ENCODE results near the gene TXNL4A. TPM values are rescaled to one million over a fixed set of nuclear protein-coding genes. Genes with fewer than 3 reads are reported as not detected.
"Not testable (repeated sequence)": the region's sequence is repeated elsewhere in the genome, so short reads cannot be mapped to it uniquely, and the experiment has no call there.

Gene TXNL4A
- total and polyA plus RNA-seq, 2 donors (not counting 1 experiment from before 2014, with no cell fraction given): 38.9 to 67.8 TPM

DNA sequence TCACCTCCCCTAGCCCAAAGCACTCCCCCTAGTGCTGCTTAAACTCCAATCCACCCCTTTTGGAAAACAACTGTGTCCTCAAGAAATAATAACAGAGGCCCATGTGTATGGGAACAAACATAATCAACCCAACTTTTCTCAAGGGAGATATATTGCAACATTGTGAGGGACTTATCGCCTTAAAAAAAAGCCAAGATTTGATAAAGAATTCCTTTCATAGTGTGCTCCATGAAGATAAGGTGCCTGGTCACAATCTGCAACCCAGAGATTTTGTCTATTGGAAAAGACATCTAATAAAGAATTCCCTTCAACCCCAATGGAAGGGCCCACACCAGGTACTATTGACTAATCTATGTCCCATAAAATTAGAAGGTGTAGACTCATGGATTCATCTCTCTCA, 41.3 kb upstream of the TXNL4A start:
- ATAC-seq (ENCODE audit: low read depth) (no peak), DNase-seq (no peak)
- no peak overlapping the region for H3K9ac ChIP-seq (ENCODE audit: low read length)
- H3K36me3 ChIP-seq (replicated peaks in 1 of 2; ENCODE audit: control extremely low read depth in 1 of 2, control insufficient read depth in 1 of 2, extremely low read depth in 1 of 2, insufficient read depth in 2 of 2, low read length in 1 of 2): no peaks in the 10 kb centered on the region
- no peaks in the 10 kb centered on the region for H3K27me3 Mint-ChIP-seq
- ChIA-PET POLR2A (no interaction called here), CTCF (no interaction called here)
- H3K9me3 ChIP-seq (ENCODE audit: control extremely low read depth in 1 of 3, control insufficient read depth in 2 of 3, insufficient read depth in 1 of 3, low read length in 2 of 3): peaks cover 2 to 27% (median 19%) of the 10 kb centered on the region in 3 donors
- TF ChIP-seq, protein P1, sequence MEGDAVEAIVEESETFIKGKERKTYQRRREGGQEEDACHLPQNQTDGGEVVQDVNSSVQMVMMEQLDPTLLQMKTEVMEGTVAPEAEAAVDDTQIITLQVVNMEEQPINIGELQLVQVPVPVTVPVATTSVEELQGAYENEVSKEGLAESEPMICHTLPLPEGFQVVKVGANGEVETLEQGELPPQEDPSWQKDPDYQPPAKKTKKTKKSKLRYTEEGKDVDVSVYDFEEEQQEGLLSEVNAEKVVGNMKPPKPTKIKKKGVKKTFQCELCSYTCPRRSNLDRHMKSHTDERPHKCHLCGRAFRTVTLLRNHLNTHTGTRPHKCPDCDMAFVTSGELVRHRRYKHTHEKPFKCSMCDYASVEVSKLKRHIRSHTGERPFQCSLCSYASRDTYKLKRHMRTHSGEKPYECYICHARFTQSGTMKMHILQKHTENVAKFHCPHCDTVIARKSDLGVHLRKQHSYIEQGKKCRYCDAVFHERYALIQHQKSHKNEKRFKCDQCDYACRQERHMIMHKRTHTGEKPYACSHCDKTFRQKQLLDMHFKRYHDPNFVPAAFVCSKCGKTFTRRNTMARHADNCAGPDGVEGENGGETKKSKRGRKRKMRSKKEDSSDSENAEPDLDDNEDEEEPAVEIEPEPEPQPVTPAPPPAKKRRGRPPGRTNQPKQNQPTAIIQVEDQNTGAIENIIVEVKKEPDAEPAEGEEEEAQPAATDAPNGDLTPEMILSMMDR (IDR thresholded peaks at IDR 0.05): no peak
- TF ChIP-seq EZH2 (IDR thresholded peaks at IDR 0.05; ENCODE audit: borderline replicate concordance, insufficient read depth, low read depth, low read length, poor library complexity, severe bottlenecking): no peak
- H2AFZ ChIP-seq (ENCODE audit: insufficient read depth, low read depth, low read length, poor library complexity, severe bottlenecking): no peak overlapping the region
- no peak overlapping the region for H3K4me3 Mint-ChIP-seq
- H3K4me1 Mint-ChIP-seq: peaks cover 9% of the 10 kb centered on the region
- peaks cover 3% of the 10 kb centered on the region for H3K79me2 ChIP-seq (ENCODE audit: control insufficient read depth, insufficient read depth, low read length)
- intact Hi-C loops (cut with micrococcal nuclease): loop anchor here (5.0 to 10.0 kb wide), 3 partner anchors 235 to 622 kb away; partner anchors contain the start of gene KCNG2
- no peak overlapping the region for H3K27ac Mint-ChIP-seq
- no peaks in the 10 kb centered on the region for H4K20me1 ChIP-seq (ENCODE audit: control insufficient read depth, insufficient read depth, low read length, poor library complexity, severe bottlenecking)
- WGBS (ENCODE audit: insufficient coverage): no CpG with 5 or more reads among the region's 1 CpG
- H3K4me2 ChIP-seq (replicated peaks; ENCODE audit: low read depth, low read length, poor library complexity, severe bottlenecking): no peak overlapping the region
- H3K27me3 ChIP-seq (replicated peaks in 1 of 4; ENCODE audit: control extremely low read depth in 1 of 4, control insufficient read depth in 3 of 4, insufficient read depth in 4 of 4, low read length in 3 of 4): no peaks in the 10 kb centered on the region
- H3K4me3 ChIP-seq (ENCODE audit: control extremely low read depth in 1 of 5, extremely low read depth in 1 of 5, insufficient read depth in 1 of 5, low read depth in 2 of 5, low read length in 4 of 5): no peak overlapping the region
- H3K27ac ChIP-seq (ENCODE audit: low read length in 2 of 2): no peak overlapping the region
- H3K4me1 ChIP-seq (ENCODE audit: control insufficient read depth in 2 of 2, insufficient read depth in 2 of 2, low read length in 2 of 2): peaks cover 5 to 9% of the 10 kb centered on the region in 2 donors
- peaks cover 13% of the 10 kb centered on the region for H3K9me3 Mint-ChIP-seq (ENCODE audit: insufficient read depth)

GRCh38 chr18:80027719-80028118, 39.4 kb upstream of the TXNL4A start:
- CTCF ChIA-PET, H3K4me1 Mint-ChIP-seq, POLR2A ChIA-PET: not testable (repeated sequence)

More at GRCh38 chr18:80027719-80028118, 39.4 kb upstream of the TXNL4A start:
- H3K9ac ChIP-seq (ENCODE audit: low read length); H3K4me3 Mint-ChIP-seq; intact Hi-C loops (cut with micrococcal nuclease); H3K4me3 ChIP-seq (ENCODE audit: control extremely low read depth in 1 of 5, extremely low read depth in 1 of 5, insufficient read depth in 1 of 5, low read depth in 2 of 5, low read length in 4 of 5); DNase-seq; H2AFZ ChIP-seq (ENCODE audit: insufficient read depth, low read depth, low read length, poor library complexity, severe bottlenecking); H3K4me2 ChIP-seq (replicated peaks; ENCODE audit: low read depth, low read length, poor library complexity, severe bottlenecking); H3K27ac Mint-ChIP-seq; H3K27me3 ChIP-seq (replicated peaks in 1 of 4; ENCODE audit: control extremely low read depth in 1 of 4, control insufficient read depth in 3 of 4, insufficient read depth in 4 of 4, low read length in 3 of 4); H3K4me1 ChIP-seq (ENCODE audit: control insufficient read depth in 2 of 2, insufficient read depth in 2 of 2, low read length in 2 of 2); H3K27me3 Mint-ChIP-seq; H4K20me1 ChIP-seq (ENCODE audit: control insufficient read depth, insufficient read depth, low read length, poor library complexity, severe bottlenecking); H3K36me3 ChIP-seq (replicated peaks in 1 of 2; ENCODE audit: control extremely low read depth in 1 of 2, control insufficient read depth in 1 of 2, extremely low read depth in 1 of 2, insufficient read depth in 2 of 2, low read length in 1 of 2); H3K27ac ChIP-seq (ENCODE audit: low read length in 2 of 2); ATAC-seq (ENCODE audit: low read depth); H3K79me2 ChIP-seq (ENCODE audit: control insufficient read depth, insufficient read depth, low read length): not testable (repeated sequence)
- H3K9me3 ChIP-seq (ENCODE audit: control extremely low read depth in 1 of 3, control insufficient read depth in 2 of 3, insufficient read depth in 1 of 3, low read length in 2 of 3): peaks cover 4 to 47% (median 25%) of the 10 kb centered on the region in 3 donors
- peaks cover 21% of the 10 kb centered on the region for H3K9me3 Mint-ChIP-seq (ENCODE audit: insufficient read depth)

All from B cell (primary cell).